ENCODE results near the gene LIPI. TPM values are rescaled to one million over a fixed set of nuclear protein-coding genes. Genes with fewer than 3 reads are reported as not detected.
"Not testable (repeated sequence)": the region's sequence is repeated elsewhere in the genome, so short reads cannot be mapped to it uniquely, and the experiment has no call there.

The LIPI gene
- total RNA-seq, 2 donors from 2014 or later = not detected

- H3K27ac Mint-ChIP-seq; DNase-seq (ENCODE audit: low spot score in 2 of 2); H3K36me3 Mint-ChIP-seq; H3K9me3 Mint-ChIP-seq; ATAC-seq: not testable (repeated sequence)
Observed at GRCh38 chr21:14166463-14167223, 44.1 kb downstream of the LIPI start.

DNA sequence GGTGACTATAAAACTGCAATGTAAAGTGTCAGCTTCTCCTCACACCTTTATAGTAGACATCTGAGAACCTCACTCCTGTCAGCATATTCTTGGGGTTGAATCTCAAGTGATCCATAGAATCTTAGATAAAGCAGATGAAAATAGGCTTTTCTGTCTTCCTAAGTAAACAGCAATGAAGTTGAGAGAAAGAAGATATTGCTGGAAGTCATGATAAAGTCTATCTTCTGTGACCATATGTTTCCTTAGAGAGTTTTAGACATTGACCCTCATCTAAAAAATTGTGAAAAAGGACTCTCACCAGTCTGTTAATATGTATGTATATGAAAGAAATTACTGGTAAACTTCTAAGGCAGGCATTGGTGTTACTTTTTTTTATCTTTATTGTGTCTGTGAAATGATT is 66.8 kb downstream of the LIPI start:
- Mint-ChIP-seq H3K27ac (no peak overlapping the region), H3K36me3 (no peaks in the 10 kb centered on the region), H3K9me3 (no peaks in the 10 kb centered on the region)
- DNase-seq (ENCODE audit: low spot score in 2 of 2) (no peak), ATAC-seq (no peak)

GRCh38 chr21:14124266-14124665 is 86.5 kb downstream of the LIPI start:
- ATAC-seq = no peak
- Mint-ChIP-seq H3K9me3 (peaks cover 0 to 5% of the 10 kb centered on the region in 2 donors), H3K36me3 (peaks cover 0 to 6% of the 10 kb centered on the region in 2 donors), H3K27ac (no peak overlapping the region)
- no peak for DNase-seq (ENCODE audit: low spot score in 2 of 2)

DNA sequence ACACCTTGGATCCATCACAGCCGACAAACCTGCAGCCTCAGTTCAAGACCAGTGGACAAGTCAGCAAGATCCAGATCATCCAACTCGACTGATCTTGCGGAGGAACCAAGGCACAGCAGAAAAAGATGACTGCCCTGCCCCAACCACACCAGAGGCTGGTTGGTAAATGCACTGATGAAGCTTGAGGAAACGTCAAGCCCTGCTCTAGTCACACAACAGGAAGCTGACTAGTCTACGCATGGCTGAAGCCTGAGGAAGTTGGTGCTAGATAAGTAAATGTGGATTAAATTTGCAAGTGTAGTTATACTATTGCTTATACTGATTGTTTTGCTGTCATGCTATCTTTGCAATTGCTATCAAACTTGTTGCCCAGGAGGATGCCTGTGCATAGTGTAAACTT is 89.0 kb downstream of the LIPI start:
- Mint-ChIP-seq H3K36me3 (peaks cover 0 to 6% of the 10 kb centered on the region in 2 donors), H3K9me3 (peaks cover 0 to 5% of the 10 kb centered on the region in 2 donors), H3K27ac (no peak overlapping the region)
- ATAC-seq = no peak
- DNase-seq (ENCODE audit: low spot score in 2 of 2) = no peak

DNA sequence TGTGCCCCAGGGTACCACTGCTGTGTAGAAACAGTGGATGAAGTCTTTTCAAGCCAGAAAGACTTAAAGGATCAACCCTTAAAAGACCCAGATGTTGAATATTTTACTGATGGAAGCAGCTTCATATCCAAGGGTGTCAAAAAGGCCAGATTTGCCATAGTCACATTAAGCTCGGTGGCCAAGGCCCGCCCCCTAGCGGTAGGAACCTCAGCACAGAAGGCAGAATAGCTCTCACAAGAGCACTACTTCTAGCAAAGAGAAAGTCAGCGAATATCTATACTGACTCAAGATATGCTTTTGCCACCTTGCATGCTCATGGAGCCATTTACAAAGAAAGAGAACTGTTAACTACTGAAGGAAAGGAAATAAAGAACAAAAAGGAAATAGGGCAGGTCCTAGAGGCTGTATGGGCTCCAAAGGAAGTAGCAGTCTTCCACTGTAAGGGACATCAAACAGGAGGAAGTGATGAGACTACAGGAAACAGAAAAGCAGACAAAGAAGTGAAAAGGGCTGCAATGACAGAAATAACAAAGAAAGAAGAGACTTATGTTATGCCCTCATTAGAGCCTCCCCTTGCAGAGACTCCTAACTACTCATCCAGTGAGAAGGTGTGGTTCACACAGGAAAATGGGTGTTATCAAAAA is 90.5 kb downstream of the LIPI start:
- DNase-seq (ENCODE audit: low spot score in 2 of 2) (peak in 1 of 2 donors; percentile 65), ATAC-seq (peak; percentile 51 to 73)
- Mint-ChIP-seq H3K9me3 (peaks cover 0 to 5% of the 10 kb centered on the region in 2 donors), H3K27ac (no peak overlapping the region), H3K36me3 (peaks cover 0 to 6% of the 10 kb centered on the region in 2 donors)

DNA sequence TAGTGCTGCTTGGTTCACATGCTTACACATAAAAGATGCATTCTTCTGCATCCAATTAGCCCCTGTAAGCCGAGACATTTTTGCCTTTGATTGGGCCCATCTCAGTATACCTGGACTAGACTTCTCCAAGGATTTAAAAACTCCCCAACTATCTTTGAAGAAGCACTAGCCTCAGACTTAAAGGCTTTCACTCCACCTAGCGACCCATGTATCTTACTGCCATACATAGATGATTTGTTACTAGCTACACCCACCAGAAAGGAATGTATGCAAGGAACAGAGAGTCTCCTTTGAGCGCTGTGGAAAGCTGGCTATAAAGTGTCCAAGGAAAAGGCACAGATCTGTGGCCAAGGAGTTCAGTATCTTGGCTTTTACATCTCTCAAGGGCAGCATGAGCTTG is 91.7 kb downstream of the LIPI start:
- H3K27ac Mint-ChIP-seq = no peak overlapping the region
- H3K9me3 Mint-ChIP-seq = peaks cover 0 to 2% of the 10 kb centered on the region in 2 donors
- ATAC-seq (no peak), DNase-seq (ENCODE audit: low spot score in 2 of 2) (no peak)
- H3K36me3 Mint-ChIP-seq = peaks cover 4 to 9% of the 10 kb centered on the region in 2 donors

- Mint-ChIP-seq H3K9me3 (peaks cover 3 to 7% of the 10 kb centered on the region in 2 donors), H3K36me3 (peaks cover 9 to 20% of the 10 kb centered on the region in 2 donors), H3K27ac (peak overlapping the region in 1 of 2 donors; percentile 49)
- ATAC-seq (no peak), DNase-seq (ENCODE audit: low spot score in 2 of 2) (no peak)
Observed at GRCh38 chr21:14116080-14116481, 94.7 kb downstream of the LIPI start.

- H3K36me3 Mint-ChIP-seq = peaks cover 9 to 20% of the 10 kb centered on the region in 2 donors
Observed at GRCh38 chr21:14115646-14116045, 95.1 kb downstream of the LIPI start.

DNA sequence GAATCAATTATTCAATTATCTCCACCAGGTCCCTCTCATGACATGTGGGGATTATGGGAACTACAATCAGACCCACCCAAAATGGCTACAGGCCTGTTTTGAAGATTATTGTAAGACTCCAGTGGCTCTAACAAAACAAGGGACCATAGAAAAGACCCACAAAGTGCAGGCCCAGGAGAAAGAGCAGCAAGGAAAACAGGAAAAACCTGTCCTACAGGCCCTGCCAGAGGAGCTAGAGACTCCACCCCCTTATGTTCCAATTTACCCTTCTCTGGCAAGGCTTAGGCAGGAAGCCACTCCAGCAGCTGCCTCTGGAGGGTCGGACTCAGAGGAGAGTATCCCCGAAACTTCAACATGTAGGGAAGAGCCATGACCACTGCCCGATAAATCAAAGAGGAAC is 96.5 kb downstream of the LIPI start:
- DNase-seq (ENCODE audit: low spot score in 2 of 2) = no peak

More at GRCh38 chr21:14115646-14116045, 95.1 kb downstream of the LIPI start:
- Mint-ChIP-seq H3K9me3 (peaks cover 3 to 7% of the 10 kb centered on the region in 2 donors), H3K27ac (peak overlapping the region in 1 of 2 donors; percentile 49)
- ATAC-seq (no peak), DNase-seq (ENCODE audit: low spot score in 2 of 2) (no peak)

DNA sequence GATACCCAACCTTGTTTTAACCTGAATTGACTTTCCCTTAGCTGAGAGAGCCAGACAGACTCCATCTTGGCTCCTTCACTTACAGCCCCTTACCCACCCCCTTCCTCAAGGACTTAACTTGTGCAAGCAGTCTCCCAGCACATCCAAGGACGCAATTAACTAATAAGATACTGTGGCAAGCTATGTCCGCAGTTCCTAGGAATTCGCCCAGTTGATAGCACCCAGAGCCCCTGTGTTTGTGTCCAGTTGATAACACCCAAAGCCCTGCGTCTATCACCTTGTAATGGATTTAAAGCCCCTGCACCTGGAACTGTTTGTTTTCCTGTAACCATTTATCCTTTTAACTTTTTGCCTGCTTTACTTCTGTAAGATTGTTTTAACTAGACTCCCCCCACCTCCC is 106.2 kb downstream of the LIPI start:
- DNase-seq (ENCODE audit: low spot score in 2 of 2); H3K27ac Mint-ChIP-seq; ATAC-seq; H3K36me3 Mint-ChIP-seq; H3K9me3 Mint-ChIP-seq: not testable (repeated sequence)

More for the DNA sequence above, 96.5 kb downstream of the LIPI start:
- no peak for ATAC-seq
- Mint-ChIP-seq H3K36me3 (peaks cover 9 to 20% of the 10 kb centered on the region in 2 donors), H3K27ac (no peak overlapping the region), H3K9me3 (peaks cover 3 to 7% of the 10 kb centered on the region in 2 donors)

- H3K36me3 Mint-ChIP-seq = peaks cover 7 to 8% of the 10 kb centered on the region in 2 donors
- peaks cover 7% of the 10 kb centered on the region in 2 donors for H3K9me3 Mint-ChIP-seq
- no peak for DNase-seq (ENCODE audit: low spot score in 2 of 2)
- H3K27ac Mint-ChIP-seq = no peak overlapping the region
- no peak for ATAC-seq
Observed at GRCh38 chr21:14099570-14099969, 111.2 kb downstream of the LIPI start.

GRCh38 chr21:14097881-14098499 is 112.8 kb downstream of the LIPI start:
- Mint-ChIP-seq H3K9me3 (peaks cover 7% of the 10 kb centered on the region in 2 donors), H3K36me3 (peaks cover 7 to 8% of the 10 kb centered on the region in 2 donors), H3K27ac (no peak overlapping the region)
- no peak for DNase-seq (ENCODE audit: low spot score in 2 of 2)
- no peak for ATAC-seq

- ATAC-seq = no peak
- DNase-seq (ENCODE audit: low spot score in 2 of 2) = no peak
Observed at GRCh38 chr21:14096577-14096976, 114.2 kb downstream of the LIPI start.

DNA sequence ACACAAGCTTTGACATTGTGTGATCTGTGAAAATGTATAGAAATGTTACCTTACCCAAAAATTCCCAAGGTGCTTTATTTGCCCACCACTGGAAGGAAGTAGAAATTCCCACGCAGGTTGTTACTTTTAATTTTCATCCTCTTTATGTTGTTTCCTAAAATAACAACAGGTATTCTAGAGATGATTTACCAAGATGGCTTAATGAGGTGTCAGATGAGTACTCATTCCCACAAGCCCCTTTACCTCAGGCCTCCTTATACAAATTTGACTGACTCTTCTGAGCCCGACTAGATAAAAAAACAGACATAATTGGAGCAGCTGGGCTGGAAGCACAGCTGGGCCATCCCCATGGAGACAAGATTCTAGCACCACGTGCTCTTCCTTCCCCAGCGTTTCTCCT is 114.6 kb downstream of the LIPI start:
- H3K27ac Mint-ChIP-seq = no peak overlapping the region
- peaks cover 7 to 15% of the 10 kb centered on the region in 2 donors for H3K9me3 Mint-ChIP-seq
- ATAC-seq = no peak
- DNase-seq (ENCODE audit: low spot score in 2 of 2) = no peak
- peaks cover 16 to 21% of the 10 kb centered on the region in 2 donors for H3K36me3 Mint-ChIP-seq

More at GRCh38 chr21:14096577-14096976, 114.2 kb downstream of the LIPI start:
- peaks cover 7 to 12% of the 10 kb centered on the region in 2 donors for H3K9me3 Mint-ChIP-seq
- peaks cover 16 to 17% of the 10 kb centered on the region in 2 donors for H3K36me3 Mint-ChIP-seq
- peak overlapping the region in 1 of 2 donors; percentile 16 for H3K27ac Mint-ChIP-seq

- ATAC-seq = no peak
- no peak overlapping the region for H3K27ac Mint-ChIP-seq
- peaks cover 7 to 18% of the 10 kb centered on the region in 2 donors for H3K9me3 Mint-ChIP-seq
- H3K36me3 Mint-ChIP-seq = peaks cover 16 to 28% of the 10 kb centered on the region in 2 donors
- DNase-seq (ENCODE audit: low spot score in 2 of 2) = no peak
Observed at GRCh38 chr21:14095056-14095455, 115.7 kb downstream of the LIPI start.

DNA sequence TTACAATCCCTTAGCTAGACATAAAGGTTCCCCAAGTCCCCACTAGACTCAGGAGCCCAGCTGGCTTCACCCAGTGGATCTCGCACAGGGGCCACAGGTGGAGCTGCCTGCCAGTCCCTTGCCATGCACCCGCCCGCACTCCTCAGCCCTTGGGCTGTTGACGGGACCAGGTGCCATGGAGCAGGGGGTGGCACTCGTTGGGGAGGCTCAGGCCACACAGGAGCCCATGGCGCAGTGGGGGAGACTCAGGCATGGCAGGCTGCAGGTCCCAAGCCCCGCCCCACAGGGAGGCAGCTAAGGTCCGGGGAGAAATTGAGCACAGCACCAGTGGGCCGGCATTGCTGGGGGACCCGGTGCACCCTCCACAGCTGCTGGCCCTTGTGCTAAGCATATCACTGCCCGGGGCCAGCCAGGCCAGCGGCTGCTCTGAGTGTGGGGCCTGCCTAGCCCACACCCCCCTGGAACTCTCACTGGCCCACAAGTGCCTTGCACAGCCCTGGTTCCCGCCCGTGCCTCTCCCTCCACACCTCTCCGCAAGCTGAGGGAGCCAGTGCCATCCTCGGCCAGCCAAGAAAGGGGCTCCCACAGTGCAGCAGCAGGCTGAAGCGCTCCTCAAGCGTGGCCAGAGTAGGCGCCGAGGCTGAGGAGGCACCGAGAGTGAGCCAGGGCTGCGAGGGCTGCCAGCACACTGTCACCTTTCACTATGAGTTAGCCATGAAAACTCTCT is 117.8 kb downstream of the LIPI start:
- ATAC-seq (peak in 1 of 2 donors; percentile 32), DNase-seq (ENCODE audit: low spot score in 2 of 2) (no peak)
- H3K9me3 Mint-ChIP-seq = peaks cover 8 to 15% of the 10 kb centered on the region in 2 donors
- H3K36me3 Mint-ChIP-seq = peaks cover 11 to 25% of the 10 kb centered on the region in 2 donors
- no peak overlapping the region for H3K27ac Mint-ChIP-seq

Measured in activated naive CD4-positive, alpha-beta T cell treated with anti-CD3 and anti-CD28 coated beads, Interleukin-2, amount 50 U/mL, for 72 hours (primary cell).